Upper lobe of left lung (tissue), 6 donors: ENCODE measurements around the gene RUFY1. TPM values are rescaled to one million over a fixed set of nuclear protein-coding genes. Genes with fewer than 3 reads are reported as not detected.
A peak's percentile ranks its signal among the peaks of the same experiment; 100 is the strongest.

ENCODE experiments used
- ATAC-seq, 2 donors: fragments of 200-7000 bp; cut with Tn5 transposase; one replicate each; pipeline ENCODE4 v1.9.1; 2022; ENCODE audit warnings: mild to moderate bottlenecking in 2 of 2, moderate library complexity in 2 of 2; ENCODE audit not compliant: low FRiP score in 2 of 2
- DNase-seq, 2 donors: peaks; one replicate each; pipeline ENCODE4 v3.0.0-alpha.2; 2019 to 2020
- H3K27ac ChIP-seq, 4 donors: fragments of 200-600 bp; sonication (generic); one replicate each; pipeline ENCODE4 v1.5.1; 2016 to 2019
- H3K27me3 ChIP-seq, 4 donors: fragments of 200-600 bp; sonication (generic); one replicate each; pipeline ENCODE4 v1.5.1; 2017 to 2019
- H3K36me3 ChIP-seq, 4 donors: fragments of 200-600 bp; sonication (generic); one replicate each; pipeline ENCODE4 v1.5.1; 2016 to 2019
- H3K4me1 ChIP-seq, 4 donors: fragments of 200-600 bp; sonication (generic); one replicate each; pipeline ENCODE4 v1.5.1; 2018 to 2019
- H3K4me3 ChIP-seq, 4 donors: fragments of 200-600 bp; sonication (generic); one replicate each; pipeline ENCODE4 v1.5.1; 2017 to 2019; ENCODE audit warnings: mild to moderate bottlenecking in 2 of 4, moderate library complexity in 1 of 4
- H3K9me3 ChIP-seq, 4 donors: fragments of 200-600 bp; sonication (generic); one replicate each; pipeline ENCODE4 v1.5.1; 2018 to 2019
- CTCF ChIP-seq, 6 experiments: fragments of 450-650 bp in 4 of 6; fragments of 200-600 bp in 2 of 6; sonication (generic) in 2 of 6; IDR thresholded peaks; one replicate each; pipeline ENCODE4 v1.5.1; 2016 to 2019; ENCODE audit warnings: antibody characterized with exemption in 6 of 6
- EP300 ChIP-seq, 4 donors: sonication (generic); formaldehyde crosslinking; IDR thresholded peaks; one replicate each; pipeline ENCODE4 v1.5.1; 2017; ENCODE audit warnings: antibody characterized with exemption in 4 of 4, control low read depth in 2 of 4
- POLR2A ChIP-seq, 4 donors: fragments of 450-650 bp; IDR thresholded peaks; one replicate each; pipeline ENCODE4 v1.5.1; 2016 to 2017; ENCODE audit warnings: antibody characterized with exemption in 4 of 4, mild to moderate bottlenecking in 2 of 4
- POLR2AphosphoS5 ChIP-seq, 2 donors: sonication (generic); formaldehyde crosslinking; IDR thresholded peaks; one replicate each; pipeline ENCODE4 v1.5.1; 2017; ENCODE audit warnings: antibody characterized with exemption in 2 of 2
- WGBS, 2 donors: methylation state at CpG; one replicate each; pipeline ENCODE4 v1.1.5; 2017 to 2018; 5-methylcytosine and 5-hydroxymethylcytosine counted together
- total RNA-seq, 6 donors: library from RNA; depleted of rRNA in 4 of 6; stranded (reverse); fragments of >200 nt in 4 of 6; gene quantifications; one replicate each; pipeline versions ENCODE4 v1.1.0 to v1.2.1, GENCODE V29; 2016 to 2021
- donor health status: DM: no; HTN: no; CAD: no; lungs with moderate emphysema.
- donor health status: DM: no; HTN: yes; CAD: no; lungs with severe emphysema.

RUFY1 gene
- total RNA-seq, 6 donors from 2014 or later, result 42.3 to 128 (median 74.7) TPM

GRCh38 chr5:179568721-179569120 is 18.4 kb downstream of the RUFY1 start:
- peaks cover 25 to 97% (median 59%) of the 10 kb centered on the region in 4 donors for H3K36me3 ChIP-seq
- TF ChIP-seq EP300 (IDR thresholded peaks at IDR 0.05) (no peak), POLR2A (IDR thresholded peaks at IDR 0.05) (no peak), POLR2AphosphoS5 (IDR thresholded peaks at IDR 0.05) (no peak), CTCF (IDR thresholded peaks at IDR 0.05) (no peak)
- ATAC-seq, result no peak
- 40 to 51% methylated on average over 7 of the region's 7 CpGs for WGBS, 2 donors
- peaks cover 0 to 5% (median 0%) of the 10 kb centered on the region in 4 donors for H3K4me1 ChIP-seq
- H3K27ac ChIP-seq, result peak overlapping the region in 3 of 4 donors; percentile 1 to 18 (median 7)
- H3K9me3 ChIP-seq, result no peaks in the 10 kb centered on the region
- no peaks in the 10 kb centered on the region for H3K27me3 ChIP-seq
- DNase-seq, result no peak
- no peak overlapping the region for H3K4me3 ChIP-seq

DNA sequence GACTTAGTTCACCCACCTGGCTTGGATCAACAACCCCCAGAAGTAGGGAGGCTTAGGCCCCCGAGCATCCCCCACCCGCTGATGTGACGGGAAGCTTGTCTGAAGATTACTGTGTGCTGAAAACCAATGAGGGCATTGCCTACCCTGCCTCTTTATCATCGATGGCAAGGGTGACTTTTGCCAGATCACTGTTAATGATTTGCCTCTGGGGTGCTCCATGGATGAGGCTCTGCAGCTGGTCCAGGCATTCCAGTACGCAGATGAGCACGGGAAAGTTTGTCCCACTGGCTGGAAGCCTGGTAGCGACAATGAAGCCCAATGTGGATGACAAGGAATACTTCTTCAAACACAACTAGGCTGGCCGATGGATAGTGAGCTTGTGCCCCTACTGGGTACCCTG is 22.0 kb downstream of the RUFY1 start:
- TF ChIP-seq POLR2A (IDR thresholded peaks at IDR 0.05) (no peak), CTCF (IDR thresholded peaks at IDR 0.05) (no peak), EP300 (IDR thresholded peaks at IDR 0.05) (no peak), POLR2AphosphoS5 (IDR thresholded peaks at IDR 0.05) (no peak)
- Histone ChIP-seq H3K9me3 (no peaks in the 10 kb centered on the region), H3K27ac (no peak overlapping the region), H3K36me3 (peaks cover 30 to 98% (median 59%) of the 10 kb centered on the region in 4 donors), H3K4me3 (no peak overlapping the region), H3K4me1 (peaks cover 0 to 5% (median 0%) of the 10 kb centered on the region in 4 donors), H3K27me3 (no peaks in the 10 kb centered on the region)
- WGBS, 2 donors, result 88 to 90% methylated on average over 6 to 8 of the region's 8 CpGs
- DNase-seq (no peak), ATAC-seq (no peak)

- peak in 1 of 2 donors; percentile 68 for DNase-seq
Observed at GRCh38 chr5:179577286-179577960, 27.1 kb downstream of the RUFY1 start.

GRCh38 chr5:179585941-179586401 is 35.6 kb downstream of the RUFY1 start:
- Histone ChIP-seq H3K9me3 (no peaks in the 10 kb centered on the region), H3K27me3 (no peaks in the 10 kb centered on the region), H3K36me3 (peaks cover 35 to 89% (median 56%) of the 10 kb centered on the region in 4 donors), H3K27ac (no peak overlapping the region), H3K4me1 (no peaks in the 10 kb centered on the region), H3K4me3 (no peak overlapping the region)
- DNase-seq (peak in 1 of 2 donors; percentile 30), ATAC-seq (peak in 1 of 2 donors; percentile 11)
- 72 to 76% methylated on average over 8 to 9 of the region's 9 CpGs for WGBS, 2 donors
- no peak for TF ChIP-seq CTCF (IDR thresholded peaks at IDR 0.05)
- TF ChIP-seq POLR2A (IDR thresholded peaks at IDR 0.05), result no peak
- TF ChIP-seq EP300 (IDR thresholded peaks at IDR 0.05), result no peak
- TF ChIP-seq POLR2AphosphoS5 (IDR thresholded peaks at IDR 0.05), result no peak

More at GRCh38 chr5:179577286-179577960, 27.1 kb downstream of the RUFY1 start:
- Histone ChIP-seq H3K27ac (no peak overlapping the region), H3K27me3 (no peaks in the 10 kb centered on the region), H3K36me3 (peaks cover 14 to 88% (median 42%) of the 10 kb centered on the region in 4 donors), H3K4me3 (no peak overlapping the region), H3K9me3 (no peaks in the 10 kb centered on the region), H3K4me1 (no peaks in the 10 kb centered on the region)
- no peak for ATAC-seq
- 95 to 98% methylated on average over 26 to 29 of the region's 42 CpGs for WGBS, 2 donors
- TF ChIP-seq POLR2AphosphoS5 (IDR thresholded peaks at IDR 0.05) (no peak), EP300 (IDR thresholded peaks at IDR 0.05) (no peak), POLR2A (IDR thresholded peaks at IDR 0.05) (no peak), CTCF (IDR thresholded peaks at IDR 0.05) (no peak)
